HEK293T (cell line): ENCODE data around the gene ATF6B.

Experiments
- CTCF ChIA-PET: fragments of 350-600 bp; formaldehyde crosslinking; extraction: SDS; loops from one replicate; lab custom pipeline; 2021; ENCODE audit warnings: antibody characterized with exemption, inconsistent platforms; lab: Yijun Ruan, JAX
- POLR2A ChIA-PET: fragments of 350-600 bp; formaldehyde crosslinking; extraction: SDS; loops from one replicate; lab custom pipeline; 2020; ENCODE audit warnings: antibody characterized with exemption, inconsistent platforms; lab: Yijun Ruan, JAX
- DNase-seq: peaks from one replicate; pipeline ENCODE4 v3.0.0; 2012; ENCODE audit warnings: mixed read lengths; ENCODE audit errors: extremely low spot score
- ARNT ChIP-seq: fragments of 450-650 bp; IDR thresholded peaks from 2 replicates; pipeline ENCODE4 v1.6.1; 2017; ENCODE audit warnings: mild to moderate bottlenecking
- BHLHE40 ChIP-seq: fragments of 450-650 bp; IDR thresholded peaks from 2 replicates; pipeline ENCODE4 v1.6.1; 2016; ENCODE audit warnings: mild to moderate bottlenecking, moderate library complexity, borderline replicate concordance
- CTBP1 ChIP-seq: fragments of 450-650 bp; IDR thresholded peaks from 2 replicates; pipeline ENCODE4 v1.6.1; 2016; ENCODE audit warnings: borderline replicate concordance
- ELF4 ChIP-seq: fragments of 450-650 bp; IDR thresholded peaks from 2 replicates; pipeline ENCODE4 v1.6.1; 2017; ENCODE audit warnings: antibody characterized with exemption
- FOXA1 ChIP-seq: fragments of 450-650 bp; IDR thresholded peaks from 2 replicates; pipeline ENCODE4 v1.6.1; 2016; ENCODE audit warnings: mild to moderate bottlenecking
- FOXK2 ChIP-seq: fragments of 450-650 bp; IDR thresholded peaks from 2 replicates; pipeline ENCODE4 v1.6.1; 2016; ENCODE audit warnings: mild to moderate bottlenecking
- FOXM1 ChIP-seq: fragments of 450-650 bp; IDR thresholded peaks from 2 replicates; pipeline ENCODE4 v1.6.1; 2017; ENCODE audit warnings: mild to moderate bottlenecking, borderline replicate concordance
- HDGF ChIP-seq: fragments of 450-650 bp; IDR thresholded peaks from 2 replicates; pipeline ENCODE4 v1.6.1; 2017; ENCODE audit warnings: antibody characterized with exemption, borderline replicate concordance
- L3MBTL2 ChIP-seq: fragments of 450-650 bp; conservative IDR thresholded peaks from 2 replicates; pipeline ENCODE4 v1.6.1; 2016; ENCODE audit warnings: mild to moderate bottlenecking
- LEF1 ChIP-seq: fragments of 450-650 bp; IDR thresholded peaks from 2 replicates; pipeline ENCODE4 v1.6.1; 2017; ENCODE audit warnings: mild to moderate bottlenecking, borderline replicate concordance
- NFRKB ChIP-seq: fragments of 450-650 bp; IDR thresholded peaks from 2 replicates; pipeline ENCODE4 v1.6.1; 2016; ENCODE audit warnings: mild to moderate bottlenecking, moderate library complexity
- SP1 ChIP-seq: fragments of 450-650 bp; IDR thresholded peaks from 2 replicates; pipeline ENCODE4 v1.6.1; 2017
- SUZ12 ChIP-seq: fragments of 450-650 bp; IDR thresholded peaks from 2 replicates; pipeline ENCODE4 v1.6.1; 2016; ENCODE audit warnings: mild to moderate bottlenecking
- TARDBP ChIP-seq: fragments of 450-650 bp; IDR thresholded peaks from 2 replicates; pipeline ENCODE4 v1.6.1; 2016
- ZNF384 ChIP-seq: fragments of 450-650 bp; IDR thresholded peaks from 2 replicates; pipeline ENCODE4 v1.6.1; 2016
- TF ChIP-seq, protein P1 (sequence below): fragments of 450-650 bp; IDR thresholded peaks from 2 replicates; pipeline ENCODE4 v1.6.1; 2016

The ATF6B gene

DNA sequence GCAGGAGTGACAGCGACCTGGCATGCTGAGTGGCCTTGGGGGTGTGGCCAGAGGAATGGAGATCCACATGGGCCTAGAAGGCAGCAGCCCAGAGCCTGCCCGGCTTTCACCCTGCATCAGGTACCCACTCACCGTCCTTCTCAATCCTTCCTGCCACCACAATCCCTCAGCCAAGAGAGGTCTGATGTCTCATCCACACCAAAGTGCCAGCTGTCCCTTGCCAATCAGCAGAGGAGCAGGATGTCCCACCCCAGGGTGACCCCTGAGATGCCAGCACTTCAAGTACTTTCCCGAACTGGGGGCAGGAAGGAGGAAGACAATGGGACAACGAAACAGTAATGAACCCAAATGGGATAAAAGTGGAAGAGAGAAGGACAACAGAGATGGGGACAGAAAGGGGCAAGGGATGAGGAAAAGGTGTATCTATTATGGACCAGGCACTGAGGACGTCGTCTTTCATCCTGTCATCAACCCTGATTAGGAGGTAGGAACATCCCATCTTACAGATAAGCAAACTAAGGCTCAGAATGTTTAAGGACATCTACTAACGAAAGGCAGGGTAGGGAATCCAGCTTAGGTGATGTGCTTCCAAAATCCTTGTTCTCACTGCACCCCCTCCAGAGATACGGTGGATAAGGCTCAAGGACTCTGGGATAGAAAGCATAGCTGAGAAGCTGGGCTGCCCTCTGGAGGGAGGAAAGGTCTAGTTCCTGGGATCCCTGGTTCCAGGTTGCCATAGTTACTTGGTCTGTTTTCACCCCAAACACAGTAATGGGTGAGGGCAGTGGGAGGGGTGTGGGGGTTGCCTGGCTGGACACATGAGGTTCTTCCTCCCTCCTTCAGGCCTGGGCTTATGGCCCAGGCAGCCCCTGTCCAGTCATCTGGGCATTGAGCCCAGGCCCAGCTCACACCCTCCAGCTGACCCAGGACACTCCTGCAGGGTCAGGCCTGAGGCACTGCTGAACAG lies 14.4 kb downstream of the ATF6B start:
- no peak for DNase-seq
- ChIA-PET CTCF (interaction anchor here (0.6 to 1.5 kb wide), 2 partner anchors 9 to 21 kb away, joined by 3 to 5 read pairs; no protein-coding TSS in a partner anchor), POLR2A (no interaction called here)
- TF ChIP-seq FOXM1 (no peak), FOXK2 (no peak), SP1 (no peak), LEF1 (no peak), NFRKB (no peak), TARDBP (no peak), FOXA1 (no peak), ELF4 (no peak), CTBP1 (no peak), ZNF384 (no peak), BHLHE40 (no peak), ARNT (no peak), HDGF (no peak), L3MBTL2 (no peak), SUZ12 (no peak)
- TF ChIP-seq, protein P1, sequence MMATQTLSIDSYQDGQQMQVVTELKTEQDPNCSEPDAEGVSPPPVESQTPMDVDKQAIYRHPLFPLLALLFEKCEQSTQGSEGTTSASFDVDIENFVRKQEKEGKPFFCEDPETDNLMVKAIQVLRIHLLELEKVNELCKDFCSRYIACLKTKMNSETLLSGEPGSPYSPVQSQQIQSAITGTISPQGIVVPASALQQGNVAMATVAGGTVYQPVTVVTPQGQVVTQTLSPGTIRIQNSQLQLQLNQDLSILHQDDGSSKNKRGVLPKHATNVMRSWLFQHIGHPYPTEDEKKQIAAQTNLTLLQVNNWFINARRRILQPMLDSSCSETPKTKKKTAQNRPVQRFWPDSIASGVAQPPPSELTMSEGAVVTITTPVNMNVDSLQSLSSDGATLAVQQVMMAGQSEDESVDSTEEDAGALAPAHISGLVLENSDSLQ, result no peak

DNA sequence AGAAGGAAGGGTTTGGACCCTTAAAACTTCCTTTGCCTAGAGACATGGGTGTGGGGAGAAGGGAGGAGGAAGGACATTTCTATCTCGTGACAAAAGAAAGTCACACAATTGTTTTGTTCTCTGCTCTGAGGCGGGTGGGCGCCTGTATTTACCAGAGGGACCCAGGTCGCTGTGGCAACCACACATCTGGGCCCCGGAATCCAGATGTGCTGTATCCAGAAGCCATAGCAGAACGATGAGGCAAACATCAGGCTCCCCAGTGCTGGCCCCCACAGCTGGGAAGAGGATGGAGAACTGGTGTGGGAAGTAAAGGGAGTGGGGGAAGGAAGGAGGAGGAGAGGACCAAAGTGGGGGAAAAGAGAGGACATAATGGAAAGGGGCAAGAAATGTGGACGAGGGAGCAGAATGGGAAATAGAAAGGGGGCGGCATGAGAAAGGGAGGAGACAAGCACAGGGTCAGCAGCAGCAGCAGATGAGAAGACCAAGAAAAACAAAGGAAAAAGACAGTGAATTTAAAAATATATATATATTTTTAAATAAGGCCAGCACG lies 15.5 kb downstream of the ATF6B start:
- ChIA-PET POLR2A (no interaction called here), CTCF (no interaction called here)
- no peak for TF ChIP-seq SUZ12
- TF ChIP-seq ZNF384, result no peak
- no peak for TF ChIP-seq ARNT
- no peak for TF ChIP-seq FOXK2
- no peak for TF ChIP-seq ELF4
- TF ChIP-seq TARDBP, result no peak
- TF ChIP-seq FOXM1, result no peak
- TF ChIP-seq HDGF, result no peak
- TF ChIP-seq L3MBTL2, result no peak
- TF ChIP-seq, protein P1, result no peak
- no peak for TF ChIP-seq FOXA1
- DNase-seq, result no peak

DNA sequence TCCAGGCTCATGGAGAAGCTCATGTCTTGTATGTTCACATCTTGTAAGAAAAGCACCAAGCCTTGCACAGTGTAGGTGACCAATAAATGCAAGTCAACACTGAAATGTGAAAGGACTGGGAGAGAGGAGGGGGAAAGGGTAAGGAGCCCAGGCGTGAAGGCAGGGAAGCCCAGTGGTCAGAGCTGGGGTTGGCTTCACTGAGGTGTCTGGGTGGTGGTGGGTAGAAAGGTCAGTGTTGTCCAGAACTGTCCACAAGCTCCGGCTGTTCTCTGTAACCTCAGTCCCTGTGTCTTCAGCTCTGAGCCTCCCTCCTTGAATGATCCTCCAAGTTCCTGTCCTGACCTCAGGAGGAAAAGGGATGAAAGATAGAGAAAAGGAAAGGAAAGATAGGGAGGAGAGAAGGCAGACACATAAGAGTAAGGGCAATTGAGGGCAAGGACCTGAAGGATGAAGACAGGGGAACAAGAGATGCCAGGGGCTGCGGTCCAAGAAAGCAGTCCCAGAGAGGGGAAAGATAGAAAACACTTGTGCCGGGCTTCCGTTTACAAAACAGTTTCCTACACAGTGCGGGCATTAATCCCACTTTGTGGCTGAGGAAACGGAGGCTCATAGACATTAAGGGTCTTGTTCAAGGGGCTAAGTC lies 16.5 kb downstream of the ATF6B start:
- POLR2A ChIA-PET, result no interaction called here
- CTCF ChIA-PET, result interaction anchor here (1.0 kb wide), 1 partner anchor 84 kb away, joined by 3 read pairs; no protein-coding TSS in a partner anchor
- no peak for DNase-seq
- TF ChIP-seq ELF4, result no peak
- TF ChIP-seq FOXA1, result no peak
- TF ChIP-seq NFRKB, result no peak
- no peak for TF ChIP-seq CTBP1
- no peak for TF ChIP-seq LEF1
- TF ChIP-seq ZNF384, result no peak
- TF ChIP-seq BHLHE40, result no peak
- TF ChIP-seq SP1, result no peak
- TF ChIP-seq HDGF, result no peak
- no peak for TF ChIP-seq FOXM1
- no peak for TF ChIP-seq FOXK2
- TF ChIP-seq TARDBP, result no peak

DNA sequence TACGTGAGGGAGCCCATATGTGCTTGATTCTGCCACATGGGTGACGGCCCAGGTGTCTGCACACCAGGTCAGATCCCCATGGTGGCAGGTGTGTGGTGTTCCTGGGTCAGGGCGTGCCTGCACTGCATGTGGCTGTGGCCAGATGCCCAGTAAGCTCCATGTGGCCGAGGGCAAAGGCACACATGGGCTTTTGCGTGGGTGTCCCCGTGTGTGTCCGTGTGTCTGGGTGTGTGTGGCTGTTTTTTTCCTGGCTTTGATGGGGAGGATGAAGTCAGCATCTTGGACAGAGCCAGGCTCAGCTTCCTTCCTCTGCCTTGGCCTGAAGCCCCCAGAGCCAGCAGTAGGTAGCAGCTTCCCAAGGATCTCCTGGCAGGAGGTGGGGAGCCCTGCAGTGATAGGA lies 17.4 kb downstream of the ATF6B start:
- POLR2A ChIA-PET, result interaction anchor here (0.7 to 1.4 kb wide), 2 partner anchors 18 to 85 kb away, joined by 3 to 7 read pairs; partner anchors contain the start of gene ATF6B
- CTCF ChIA-PET, result interaction anchor here (0.9 to 2.6 kb wide), 3 partner anchors 8 to 85 kb away, joined by 3 to 14 read pairs (median 4); no protein-coding TSS in a partner anchor

DNA sequence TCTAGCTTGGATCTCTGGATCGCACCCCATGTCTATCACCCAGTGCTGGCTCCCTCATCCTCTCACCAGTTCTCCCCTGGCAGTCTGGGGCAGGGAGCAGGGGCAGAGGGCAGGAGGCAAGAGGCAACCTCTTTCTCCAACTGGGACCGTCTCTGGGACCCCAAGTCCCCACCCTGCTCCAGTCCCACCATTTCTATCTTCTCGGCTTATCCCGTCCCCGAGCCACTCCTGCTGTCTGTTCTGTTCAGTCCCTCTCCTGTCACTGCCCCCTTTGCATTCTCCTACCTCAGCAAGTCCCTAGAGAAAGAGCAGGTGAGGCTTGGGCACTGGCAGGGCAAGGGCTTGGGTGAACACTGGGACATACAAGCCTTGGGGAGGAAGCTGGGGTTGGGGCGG lies 18.3 kb downstream of the ATF6B start:
- POLR2A ChIA-PET, result interaction anchor here (1.4 kb wide), 1 partner anchor 19 kb away, joined by 7 read pairs; the partner anchor contains the start of gene ATF6B
- CTCF ChIA-PET, result interaction anchor here (0.9 to 2.6 kb wide), 2 partner anchors 9 kb away, joined by 4 to 14 read pairs; no protein-coding TSS in a partner anchor
- DNase-seq, result no peak
- TF ChIP-seq, protein P1, result no peak
- no peak for TF ChIP-seq LEF1
- TF ChIP-seq HDGF, result no peak
- TF ChIP-seq NFRKB, result no peak
- no peak for TF ChIP-seq SUZ12
- TF ChIP-seq SP1, result no peak
- no peak for TF ChIP-seq ZNF384
- TF ChIP-seq ELF4, result no peak
- TF ChIP-seq FOXM1, result no peak
- TF ChIP-seq CTBP1, result no peak
- no peak for TF ChIP-seq L3MBTL2
- TF ChIP-seq FOXK2, result no peak
- no peak for TF ChIP-seq ARNT
- no peak for TF ChIP-seq BHLHE40

More for the DNA sequence above, 17.4 kb downstream of the ATF6B start:
- TF ChIP-seq ARNT, result no peak
- DNase-seq, result no peak
